Measurements from ENCODE around the gene DUSP2.
A peak's percentile ranks its signal among the peaks of the same experiment; 100 is the strongest.

DUSP2 gene, protein sequence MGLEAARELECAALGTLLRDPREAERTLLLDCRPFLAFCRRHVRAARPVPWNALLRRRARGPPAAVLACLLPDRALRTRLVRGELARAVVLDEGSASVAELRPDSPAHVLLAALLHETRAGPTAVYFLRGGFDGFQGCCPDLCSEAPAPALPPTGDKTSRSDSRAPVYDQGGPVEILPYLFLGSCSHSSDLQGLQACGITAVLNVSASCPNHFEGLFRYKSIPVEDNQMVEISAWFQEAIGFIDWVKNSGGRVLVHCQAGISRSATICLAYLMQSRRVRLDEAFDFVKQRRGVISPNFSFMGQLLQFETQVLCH

GRCh38 chr2:96145036-96145847 lies at the start of gene DUSP2:
DUSP2 (minus strand) TSS chr2:96145440; CDS start chr2:96145354, 86 bp downstream.
- DNase-seq (ENCODE audit: insufficient read length, low spot score) = peak; percentile 59
- FAIRE-seq = no peak

GRCh38 chr2:96191937-96192670 lies 46.9 kb upstream of the DUSP2 start:
- FAIRE-seq = no peak
- no peak for DNase-seq (ENCODE audit: insufficient read length, low spot score)

DNA sequence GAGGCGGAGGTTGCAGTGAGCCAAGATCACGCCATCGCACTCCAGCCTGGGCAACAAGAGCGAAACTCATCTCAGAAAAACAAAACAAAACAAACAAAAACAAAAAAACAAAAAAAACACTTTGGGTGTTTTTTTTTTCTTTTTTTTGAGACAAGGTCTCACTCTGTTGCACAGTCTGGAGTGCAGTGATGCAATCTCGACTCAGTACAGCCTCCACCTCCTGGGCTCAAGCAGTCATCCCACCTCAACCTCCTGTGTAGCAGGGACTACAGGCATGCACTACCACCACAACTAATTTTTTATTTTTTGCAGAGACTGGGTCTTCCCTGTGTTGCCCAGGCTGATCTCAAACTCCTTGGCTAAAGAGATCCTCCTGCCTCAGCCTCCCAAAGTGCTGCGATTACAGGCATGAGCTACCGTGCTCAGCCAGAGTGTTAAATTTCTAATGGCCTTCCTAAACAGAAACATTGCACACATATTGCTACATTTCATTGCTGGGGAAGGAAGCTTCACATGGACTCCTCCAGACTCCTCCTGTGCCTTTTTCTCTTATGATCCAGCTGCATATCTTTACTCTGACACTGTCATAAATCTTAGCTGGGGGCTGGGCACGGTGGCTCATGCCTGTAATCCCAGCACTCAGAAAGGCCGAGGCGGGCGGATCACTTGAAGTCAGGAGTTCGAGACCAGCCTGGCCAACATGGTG lies 43.7 kb upstream of the DUSP2 start:
- DNase-seq (ENCODE audit: insufficient read length, low spot score) = no peak
- no peak for FAIRE-seq

DNA sequence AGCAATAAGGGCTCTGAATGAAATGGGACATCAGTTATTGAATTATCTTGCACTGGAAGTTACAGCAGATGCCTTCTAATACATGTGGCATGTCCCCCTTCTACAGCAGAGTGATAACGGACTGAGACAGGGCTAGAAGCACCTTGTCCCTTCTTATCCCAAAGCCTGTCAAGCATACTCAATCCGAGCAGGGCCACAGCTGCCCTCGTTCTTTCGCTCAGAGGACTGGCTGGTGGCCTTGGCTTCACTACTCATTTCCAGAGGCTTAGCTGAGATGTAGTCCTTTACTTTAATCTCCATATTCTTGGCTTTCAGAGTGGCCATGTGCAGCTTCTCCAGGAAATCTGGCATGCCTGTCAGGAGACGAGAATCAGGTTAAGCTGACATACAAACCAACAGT lies 41.3 kb upstream of the DUSP2 start:
- FAIRE-seq (peak; percentile 23), DNase-seq (ENCODE audit: insufficient read length, low spot score) (no peak)

- no peak for FAIRE-seq
- DNase-seq (ENCODE audit: insufficient read length, low spot score) = no peak
Measured at GRCh38 chr2:96185516-96185915, 40.3 kb upstream of the DUSP2 start.

GRCh38 chr2:96184989-96185388 lies 39.7 kb upstream of the DUSP2 start:
- no peak for DNase-seq (ENCODE audit: insufficient read length, low spot score)
- peak; percentile 79 for FAIRE-seq

- no peak for DNase-seq (ENCODE audit: insufficient read length, low spot score)
- FAIRE-seq = no peak
Measured at GRCh38 chr2:96184188-96184587, 38.9 kb upstream of the DUSP2 start.

GRCh38 chr2:96181529-96181928 lies 36.3 kb upstream of the DUSP2 start:
- FAIRE-seq (no peak), DNase-seq (ENCODE audit: insufficient read length, low spot score) (no peak)

GRCh38 chr2:96180521-96180920 lies 35.3 kb upstream of the DUSP2 start:
- FAIRE-seq (peak; percentile 13), DNase-seq (ENCODE audit: insufficient read length, low spot score) (no peak)

GRCh38 chr2:96180002-96180401 lies 34.8 kb upstream of the DUSP2 start:
- DNase-seq (ENCODE audit: insufficient read length, low spot score) = no peak
- no peak for FAIRE-seq

- no peak for FAIRE-seq
- DNase-seq (ENCODE audit: insufficient read length, low spot score) = no peak
Measured at GRCh38 chr2:96176661-96177060, 31.4 kb upstream of the DUSP2 start.

- no peak for DNase-seq (ENCODE audit: insufficient read length, low spot score)
- no peak for FAIRE-seq
Measured at GRCh38 chr2:96175951-96176350, 30.7 kb upstream of the DUSP2 start.

DNA sequence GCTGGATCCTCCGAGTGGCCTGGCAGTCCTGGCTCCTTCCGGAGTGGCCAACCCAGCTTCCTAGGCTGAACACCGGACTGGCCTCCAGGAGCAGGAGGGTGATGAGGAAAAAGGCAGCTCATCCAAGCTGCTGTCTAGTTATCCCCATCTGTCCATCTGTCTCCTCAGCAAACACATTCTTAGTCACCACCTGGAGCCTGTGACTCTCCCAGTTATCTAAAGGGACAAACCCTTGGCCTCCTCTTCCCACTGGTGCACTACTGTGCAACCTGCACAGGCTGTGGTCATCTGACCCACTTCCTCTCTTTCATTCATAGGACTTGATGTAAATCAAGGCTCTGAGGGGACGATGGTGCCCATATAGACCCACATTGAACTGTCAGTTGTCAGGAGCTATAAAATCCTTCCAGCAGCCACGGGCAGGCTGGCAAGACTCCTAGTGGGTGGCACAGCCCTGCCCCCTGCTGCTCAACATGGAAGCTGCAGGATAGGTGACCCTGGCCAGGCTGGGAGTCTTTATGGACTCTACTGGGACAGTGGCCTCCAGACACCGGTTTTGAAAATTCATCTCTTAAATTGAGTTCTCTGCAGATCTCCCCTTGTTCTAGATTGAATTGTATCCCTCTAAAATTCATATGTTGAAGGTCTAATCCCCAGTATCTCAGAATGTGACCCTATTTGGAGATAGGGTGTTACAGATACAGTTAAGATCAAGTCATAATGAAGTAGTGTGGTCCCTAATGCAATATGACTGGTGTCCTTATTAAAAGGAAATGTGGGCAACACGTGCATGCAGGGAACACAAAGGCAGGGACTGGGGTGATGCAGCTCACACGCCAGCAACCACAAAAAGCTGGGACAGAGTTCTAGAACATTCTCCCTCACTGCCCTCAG lies 29.3 kb upstream of the DUSP2 start:
- FAIRE-seq (peak; percentile 57), DNase-seq (ENCODE audit: insufficient read length, low spot score) (peak; percentile 93)

- DNase-seq (ENCODE audit: insufficient read length, low spot score) (no peak), FAIRE-seq (peak; percentile 57)
Measured at GRCh38 chr2:96171831-96172230, 26.6 kb upstream of the DUSP2 start.

DNA sequence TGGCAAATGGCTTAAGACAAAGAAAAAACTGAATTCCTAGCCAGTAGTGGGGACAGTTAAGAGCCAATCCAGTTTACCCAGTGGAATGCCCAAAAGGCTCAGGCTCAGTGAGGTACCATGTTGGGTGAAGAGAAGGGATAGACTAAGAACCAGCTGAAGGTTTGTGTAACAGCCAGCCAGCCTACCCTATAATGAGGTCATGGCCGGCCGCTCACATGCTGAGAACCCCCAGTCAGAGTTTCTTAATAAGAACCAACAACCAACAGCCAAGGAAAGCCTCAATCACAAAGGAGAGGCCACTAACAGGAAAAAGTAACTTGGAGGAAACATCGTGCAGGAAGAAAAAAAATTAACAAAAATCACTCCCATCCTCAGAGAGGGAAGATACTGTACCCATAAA lies 25.4 kb upstream of the DUSP2 start:
- DNase-seq (ENCODE audit: insufficient read length, low spot score) = no peak
- no peak for FAIRE-seq

DNA sequence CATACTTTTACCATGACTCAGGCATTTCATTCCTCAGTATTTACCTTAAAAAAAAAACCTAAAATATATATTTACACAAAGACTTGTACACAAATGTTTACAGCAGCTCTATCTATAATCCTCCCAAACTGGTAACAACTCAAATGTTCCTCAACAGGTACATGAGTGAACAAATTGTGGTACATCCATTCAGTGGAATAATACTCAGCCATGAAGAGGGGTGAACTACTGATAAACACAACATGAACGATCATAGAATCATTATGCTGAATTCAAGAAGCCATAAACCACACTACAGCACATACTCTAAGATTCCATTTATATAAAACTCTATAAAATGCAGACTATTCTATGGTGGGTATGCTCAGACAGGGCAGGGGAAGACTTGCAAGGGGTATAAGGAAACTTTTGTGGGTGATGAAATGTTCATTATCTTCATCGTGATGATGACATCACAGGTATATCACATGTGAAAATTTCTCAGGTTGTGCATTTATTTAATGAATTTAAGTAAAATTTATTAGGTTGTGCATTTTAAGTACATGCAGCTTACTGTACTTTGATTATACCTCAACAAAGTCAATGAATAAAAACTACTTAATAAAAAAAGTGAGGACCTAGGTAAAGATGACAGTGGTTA lies 24.7 kb upstream of the DUSP2 start:
- DNase-seq (ENCODE audit: insufficient read length, low spot score) (no peak), FAIRE-seq (no peak)

GRCh38 chr2:96167407-96168013 lies 22.3 kb upstream of the DUSP2 start:
- DNase-seq (ENCODE audit: insufficient read length, low spot score) (no peak), FAIRE-seq (no peak)

GRCh38 chr2:96164459-96165184 lies 19.4 kb upstream of the DUSP2 start:
- no peak for FAIRE-seq
- no peak for DNase-seq (ENCODE audit: insufficient read length, low spot score)

Data from HTR-8/SVneo (cell line).